Keratinocyte (primary cell): Measurements from ENCODE around the gene C11orf86. TPM values are rescaled to one million over a fixed set of nuclear protein-coding genes. Genes with fewer than 3 reads are reported as not detected.

Source experiments
- DNase-seq: peaks from one replicate; pipeline ENCODE4 v3.0.0-alpha.2; 2011; ENCODE audit warnings: low read depth, missing footprints, low spot score
- FAIRE-seq: peaks from 2 replicates; lab custom pipeline; 2011; peaks lifted over from hg19 to GRCh38; lab: Jason Lieb, UNC
- H2AFZ ChIP-seq: 2 replicates; pipeline ENCODE4 v1.6.0; 2012; ENCODE audit warnings: low read length, control low read depth, inconsistent platforms; ENCODE audit not compliant: control insufficient read depth
- H3K27ac ChIP-seq: 2 replicates; pipeline ENCODE4 v1.5.1; 2011; ENCODE audit warnings: low read length; ENCODE audit not compliant: control insufficient read depth, insufficient read depth
- H3K27me3 ChIP-seq: 3 replicates; pipeline ENCODE4 v1.6.0; 2011; ENCODE audit warnings: low read length; ENCODE audit not compliant: control insufficient read depth, insufficient read depth; ENCODE audit errors: extremely low read depth
- H3K36me3 ChIP-seq, 2 experiments: 2 replicates in 1 of 2; 3 replicates in 1 of 2; pipeline ENCODE4 v1.5.1; 2011; ENCODE audit warnings: low read length in 2 of 2, mild to moderate bottlenecking in 1 of 2; ENCODE audit not compliant: control insufficient read depth in 2 of 2, insufficient read depth in 2 of 2; ENCODE audit errors: extremely low read depth in 1 of 2
- H3K4me1 ChIP-seq: 3 replicates; pipeline ENCODE4 v1.5.1; 2011; ENCODE audit warnings: low read length; ENCODE audit not compliant: control insufficient read depth, insufficient read depth; ENCODE audit errors: extremely low read depth
- H3K4me2 ChIP-seq: 3 replicates; pipeline ENCODE4 v1.6.0; 2011; ENCODE audit warnings: low read depth, low read length; ENCODE audit not compliant: control insufficient read depth, insufficient read depth; ENCODE audit errors: extremely low read depth
- H3K4me3 ChIP-seq, 3 experiments: fragments of 200-600 bp in 1 of 3; sonication (generic) in 1 of 3; 2 replicates in 2 of 3; 3 replicates in 1 of 3; pipeline ENCODE4 v1.5.1; 2011 to 2016; ENCODE audit warnings: low read length in 3 of 3, mild to moderate bottlenecking in 3 of 3, control low read depth in 2 of 3, inconsistent platforms in 1 of 3, low read depth in 1 of 3, mixed read lengths in 1 of 3, mixed run types in 1 of 3, moderate library complexity in 1 of 3; ENCODE audit not compliant: control insufficient read depth in 2 of 3, insufficient read depth in 2 of 3; ENCODE audit errors: extremely low read depth in 1 of 3
- H3K79me2 ChIP-seq: 2 replicates; pipeline ENCODE4 v1.6.0; 2012; ENCODE audit warnings: low read length; ENCODE audit not compliant: control insufficient read depth, insufficient read depth
- H3K9ac ChIP-seq: 3 replicates; pipeline ENCODE4 v1.6.0; 2011; ENCODE audit warnings: low read length; ENCODE audit not compliant: control insufficient read depth, insufficient read depth; ENCODE audit errors: extremely low read depth
- H3K9me1 ChIP-seq: 3 replicates; pipeline ENCODE4 v1.6.0; 2011; ENCODE audit warnings: low read length; ENCODE audit not compliant: control insufficient read depth, insufficient read depth; ENCODE audit errors: extremely low read depth
- H3K9me3 ChIP-seq: 2 replicates; pipeline ENCODE4 v1.5.1; 2012; ENCODE audit warnings: low read depth, low read length; ENCODE audit not compliant: control insufficient read depth
- H4K20me1 ChIP-seq: 3 replicates; pipeline ENCODE4 v1.6.0; 2011; ENCODE audit warnings: low read length; ENCODE audit not compliant: control insufficient read depth, insufficient read depth; ENCODE audit errors: extremely low read depth
- CTCF ChIP-seq, 3 experiments: IDR thresholded peaks in 1 of 3; conservative IDR thresholded peaks in 1 of 3; optimal IDR thresholded peaks in 1 of 3; 2 replicates in 2 of 3; 3 replicates in 1 of 3; pipeline versions ENCODE3 to v1.5.1; 2011; ENCODE audit warnings: low read length in 3 of 3, mild to moderate bottlenecking in 3 of 3, moderate library complexity in 2 of 3, control low read depth in 1 of 3, inconsistent platforms in 1 of 3; ENCODE audit not compliant: insufficient read depth in 2 of 3; ENCODE audit errors: extremely low read depth in 1 of 3
- EZH2 ChIP-seq: IDR thresholded peaks from one replicate; pipeline ENCODE4 v1.6.1; 2012; ENCODE audit warnings: inconsistent platforms, mild to moderate bottlenecking, low read length, moderate library complexity
- dilution Hi-C: fragments of 300-500 bp; cut with MboI; formaldehyde crosslinking; loops from one replicate; pipeline ENCODE4 v1.7.0; 2020; ENCODE audit warnings: low sequenced_read_pairs; ENCODE audit not compliant: extremely low pct_ligation_motif_present
- polyA plus RNA-seq, 5 experiments: library from polyadenylated mRNA; depleted of rRNA in 3 of 5; stranded (reverse) in 3 of 5; stranded (forward) in 1 of 5; unstranded in 1 of 5; fragments of >200 nt; gene quantifications; 1 replicate in 1 of 5; 2 replicates in 3 of 5; 3 replicates in 1 of 5; pipeline versions ENCODE4 v1.2.1 to v1.2.3, GENCODE V29; 2011 to 2012; ENCODE audit warnings: missing spikeins in 2 of 5, low read depth in 1 of 5, low replicate concordance in 1 of 5

Gene C11orf86
- polyA plus RNA-seq, 1 donor (not counting 4 experiments of a cell fraction or from before 2014, with no cell fraction given): not detected

- TF ChIP-seq EZH2 (no peak), CTCF (optimal IDR thresholded peaks at IDR 0.05 in 1 of 3, IDR thresholded peaks at IDR 0.05 in 1 of 3, conservative IDR thresholded peaks at IDR 0.05 in 1 of 3; ENCODE audit: extremely low read depth in 1 of 3, insufficient read depth in 2 of 3, low read length in 3 of 3) (no peak)
- no peaks in the 10 kb centered on the region for H4K20me1 ChIP-seq
- no peaks in the 10 kb centered on the region for H3K4me1 ChIP-seq
- H3K27ac ChIP-seq: no peak overlapping the region
- no peak for FAIRE-seq
- no peaks in the 10 kb centered on the region for H3K27me3 ChIP-seq
- H3K79me2 ChIP-seq: no peaks in the 10 kb centered on the region
- no peak overlapping the region for H3K4me2 ChIP-seq
- no peak overlapping the region for H3K9ac ChIP-seq
- no peak overlapping the region for H3K4me3 ChIP-seq
- dilution Hi-C loops: no loop called here
- H3K36me3 ChIP-seq: no peaks in the 10 kb centered on the region
- H3K9me3 ChIP-seq: no peaks in the 10 kb centered on the region
- no peak for DNase-seq
- H3K9me1 ChIP-seq: no peaks in the 10 kb centered on the region
- H2AFZ ChIP-seq: no peak overlapping the region
Observed at GRCh38 chr11:66999555-66999954, 24.5 kb downstream of the C11orf86 start.

DNA sequence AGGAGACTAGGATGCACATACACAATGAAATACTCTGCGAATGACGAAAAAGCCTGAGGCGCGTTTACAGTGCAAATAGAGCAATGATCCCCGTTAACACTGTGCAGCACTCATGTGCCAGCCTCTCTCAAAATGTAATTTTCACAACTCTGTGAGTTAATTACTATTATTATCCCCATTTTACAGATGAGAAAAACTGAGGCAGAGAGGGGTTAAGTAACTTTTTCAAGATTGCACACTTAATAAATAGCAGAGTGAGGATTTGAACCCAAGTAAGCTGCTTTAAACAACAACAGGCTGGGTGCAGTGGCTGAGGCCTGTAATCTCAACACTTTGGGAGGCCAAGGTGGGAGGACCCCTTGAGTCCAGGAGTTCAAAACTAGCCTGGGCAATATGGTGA, 26.2 kb downstream of the C11orf86 start:
- no peaks in the 10 kb centered on the region for H3K4me1 ChIP-seq

More for the DNA sequence above, 26.2 kb downstream of the C11orf86 start:
- Histone ChIP-seq H3K9me1 (no peaks in the 10 kb centered on the region), H4K20me1 (no peaks in the 10 kb centered on the region), H3K27me3 (no peaks in the 10 kb centered on the region), H2AFZ (no peak overlapping the region), H3K4me3 (no peak overlapping the region), H3K4me2 (no peak overlapping the region), H3K27ac (no peak overlapping the region), H3K79me2 (no peaks in the 10 kb centered on the region), H3K9ac (no peak overlapping the region), H3K9me3 (no peaks in the 10 kb centered on the region), H3K36me3 (no peaks in the 10 kb centered on the region)
- DNase-seq: no peak
- dilution Hi-C loops: no loop called here
- FAIRE-seq: no peak
- TF ChIP-seq CTCF (optimal IDR thresholded peaks at IDR 0.05 in 1 of 3, IDR thresholded peaks at IDR 0.05 in 1 of 3, conservative IDR thresholded peaks at IDR 0.05 in 1 of 3; ENCODE audit: extremely low read depth in 1 of 3, insufficient read depth in 2 of 3, low read length in 3 of 3) (no peak), EZH2 (no peak)
